K562 (cell line): Measurements from ENCODE around the gene SARS2. TPM values are rescaled to one million over a fixed set of nuclear protein-coding genes. Genes with fewer than 3 reads are reported as not detected.

Experiments used
- ATAC-seq: fragments of 200-7000 bp; cut with Tn5 transposase; 3 replicates; pipeline ENCODE4 v1.9.1; 2020; ENCODE audit warnings: moderate library complexity
- BruUV-seq: library from RNA; stranded (reverse); fragments of 400-500 nt; replicated peaks from 2 replicates; lab custom pipeline; 2021; lab: Mats Ljungman, UMichigan
- CTCF ChIA-PET: fragments of 300-600 bp; formaldehyde crosslinking; extraction: SDS; loops from one replicate; lab custom pipeline; 2021; ENCODE audit warnings: low intra/inter-chr PET ratio; lab: Yijun Ruan, JAX
- POLR2A ChIA-PET: fragments of 300-600, 350-650 bp; sonication (Branson Sonifier 250); formaldehyde crosslinking; extraction: SDS; loops from one replicate; lab custom pipeline; 2021; ENCODE audit warnings: antibody characterized with exemption, inconsistent platforms; lab: Yijun Ruan, JAX
- DNase-seq, 4 experiments: peaks; one replicate each; pipeline versions ENCODE4 v3.0.0 to v3.0.0-alpha.2; 2011 to 2018; ENCODE audit warnings: low spot score in 3 of 4, mixed read lengths in 3 of 4; ENCODE audit errors: extremely low read depth in 1 of 4
- FAIRE-seq: peaks from 2 replicates; lab custom pipeline; 2011; peaks lifted over from hg19 to GRCh38; lab: Jason Lieb, UNC
- H2AFZ ChIP-seq: 2 replicates; pipeline ENCODE4 v1.6.0; 2011; ENCODE audit warnings: low read depth, low read length, control low read depth, inconsistent platforms
- H3K27ac ChIP-seq: fragments of 200-600 bp; 3 replicates; pipeline ENCODE4 v1.8.0; 2011; ENCODE audit warnings: low read depth, mild to moderate bottlenecking, control low read depth, inconsistent platforms, low read length, moderate library complexity, mixed read lengths; ENCODE audit errors: extremely low read depth
- H3K27me3 ChIP-seq, 2 experiments: fragments of 300-600 bp in 1 of 2; 2 replicates in 1 of 2; 3 replicates in 1 of 2; pipeline versions ENCODE4 v1.6.0 to v1.8.0; 2011; ENCODE audit warnings: inconsistent platforms in 2 of 2, low read length in 2 of 2, mild to moderate bottlenecking in 1 of 2, mixed read lengths in 1 of 2, moderate library complexity in 1 of 2; ENCODE audit not compliant: control insufficient read depth in 2 of 2, insufficient read depth in 2 of 2
- H3K36me3 ChIP-seq: fragments of 300-600 bp; 3 replicates; pipeline ENCODE4 v1.8.0; 2011; ENCODE audit warnings: mild to moderate bottlenecking, low read length, inconsistent platforms; ENCODE audit not compliant: control insufficient read depth, insufficient read depth
- H3K4me1 ChIP-seq, 2 experiments: fragments of 200-600 bp in 1 of 2; replicated peaks in 1 of 2; 2 replicates in 1 of 2; 3 replicates in 1 of 2; pipeline versions ENCODE4 v1.5.1 to v1.8.0; 2011; ENCODE audit warnings: inconsistent platforms in 2 of 2, low read length in 2 of 2, mild to moderate bottlenecking in 1 of 2, mixed read lengths in 1 of 2, moderate library complexity in 1 of 2; ENCODE audit not compliant: control insufficient read depth in 2 of 2, insufficient read depth in 2 of 2
- H3K4me2 ChIP-seq: 2 replicates; pipeline ENCODE4 v1.6.1; 2011; ENCODE audit warnings: low read length, control low read depth, inconsistent platforms, mixed read lengths; ENCODE audit not compliant: insufficient read depth
- H3K4me3 ChIP-seq: fragments of 200-600 bp; sonication (generic), shearing (Covaris generic); 2 replicates; pipeline ENCODE4 v1.5.1; 2016; ENCODE audit warnings: control low read depth, inconsistent platforms
- H3K79me2 ChIP-seq: fragments of 200-600 bp; 3 replicates; pipeline ENCODE4 v1.8.0; 2011; ENCODE audit warnings: low read length, inconsistent platforms; ENCODE audit not compliant: control insufficient read depth, insufficient read depth
- H3K9ac ChIP-seq, 2 experiments: 2 replicates each; pipeline versions ENCODE4 v1.6.0 to v1.6.1; 2011; ENCODE audit warnings: low read depth in 2 of 2, low read length in 2 of 2, control low read depth in 1 of 2, inconsistent platforms in 1 of 2, mild to moderate bottlenecking in 1 of 2, mixed read lengths in 1 of 2; ENCODE audit not compliant: insufficient read depth in 1 of 2
- H3K9me1 ChIP-seq: one replicate; pipeline ENCODE4 v1.6.0; 2011; ENCODE audit warnings: inconsistent platforms, mild to moderate bottlenecking, low read length, moderate library complexity; ENCODE audit not compliant: control insufficient read depth, insufficient read depth
- H3K9me3 ChIP-seq: replicated peaks from 2 replicates; pipeline ENCODE4 v1.5.1; 2011; ENCODE audit warnings: low read depth, low read length, inconsistent platforms; ENCODE audit not compliant: control insufficient read depth, insufficient read depth
- H4K20me1 ChIP-seq: replicated peaks from 2 replicates; pipeline ENCODE4 v1.6.1; 2011; ENCODE audit warnings: low read length, inconsistent platforms, mixed read lengths; ENCODE audit not compliant: control insufficient read depth, insufficient read depth
- ADNP ChIP-seq: fragments of 200-800 bp; sonication (Bioruptor generic); IDR thresholded peaks from 2 replicates; pipeline ENCODE4 v1.6.1; 2016; ENCODE audit warnings: missing genetic modification characterization, missing compliant biosample characterization
- ARNT ChIP-seq, 2 experiments: fragments of 450-650 bp; IDR thresholded peaks; 2 replicates each; pipeline ENCODE4 v1.6.1; 2016; ENCODE audit warnings: mild to moderate bottlenecking in 1 of 2
- BRD4 ChIP-seq: fragments of 200-600 bp; sonication (generic); IDR thresholded peaks from 2 replicates; pipeline ENCODE4 v1.6.1; 2017; ENCODE audit warnings: inconsistent platforms
- CHCHD3 ChIP-seq: fragments of 250-450 bp; sonication (Bioruptor Pico); IDR thresholded peaks from 2 replicates; pipeline ENCODE4 v2.1.2; 2022; ENCODE audit warnings: mild to moderate bottlenecking
- NCOA1 ChIP-seq: fragments of 450-650 bp; IDR thresholded peaks from 2 replicates; pipeline ENCODE4 v1.6.1; 2016; ENCODE audit warnings: low read depth
- NFRKB ChIP-seq: fragments of 450-650 bp; IDR thresholded peaks from 2 replicates; pipeline ENCODE4 v1.6.1; 2016; ENCODE audit warnings: low read depth
- RFX7 ChIP-seq: fragments of 250-450 bp; sonication (Bioruptor Pico); IDR thresholded peaks from 2 replicates; pipeline ENCODE4 v1.5.1; 2021; ENCODE audit warnings: mild to moderate bottlenecking
- RNF2 ChIP-seq: sonication (generic); IDR thresholded peaks from 2 replicates; pipeline ENCODE4 v1.6.1; 2016
- RUNX1 ChIP-seq: sonication (generic); IDR thresholded peaks from 2 replicates; pipeline ENCODE4 v1.6.1; 2016; ENCODE audit warnings: antibody characterized with exemption, low read depth
- SFPQ ChIP-seq: fragments of 200-400 bp; formaldehyde crosslinking; IDR thresholded peaks from 2 replicates; pipeline ENCODE4 v1.6.1; 2017; ENCODE audit warnings: mild to moderate bottlenecking, low read depth, low read length, moderate library complexity
- SIRT6 ChIP-seq: IDR thresholded peaks from one replicate; pipeline ENCODE4 v1.6.1; 2012; ENCODE audit warnings: low read depth, mild to moderate bottlenecking, control low read depth, inconsistent platforms, low read length, moderate library complexity
- TGIF2 ChIP-seq: sonication (generic); formaldehyde crosslinking; IDR thresholded peaks from 2 replicates; pipeline ENCODE4 v1.8.1; 2022; ENCODE audit warnings: mild to moderate bottlenecking, missing genetic modification reagents, moderate library complexity
- U2AF2 ChIP-seq: fragments of 200-400 bp; formaldehyde crosslinking; optimal IDR thresholded peaks from 2 replicates; pipeline ENCODE3; 2017; ENCODE audit warnings: low read depth, mild to moderate bottlenecking, low read length
- XRCC5 ChIP-seq: fragments of 200-400 bp; formaldehyde crosslinking; IDR thresholded peaks from 2 replicates; pipeline ENCODE4 v1.6.1; 2017; ENCODE audit warnings: low read depth, mild to moderate bottlenecking, low read length
- ZHX1 ChIP-seq: fragments of 150-350 bp; conservative IDR thresholded peaks from 2 replicates; pipeline ENCODE4 v1.6.1; 2014; ENCODE audit warnings: low read length
- ZNF274 ChIP-seq: IDR thresholded peaks from 2 replicates; pipeline ENCODE4 v1.6.1; 2011; ENCODE audit warnings: low read depth, mild to moderate bottlenecking, low read length, moderate library complexity, borderline replicate concordance
- WGBS: fragments of 100-300 bp; shearing (Covaris generic); methylation state at CpG from one replicate; pipeline ENCODE4 v1.1.6; 2016; ENCODE audit warnings: low coverage, mixed read lengths; ENCODE audit not compliant: insufficient coverage; ENCODE audit errors: missing lambda C conversion rate; 5-methylcytosine and 5-hydroxymethylcytosine counted together
- in situ Hi-C: fragments of 300-500 bp; cut with MboI; formaldehyde crosslinking; loops from 4 replicates; pipeline ENCODE4 v1.15.0; 2018; ENCODE audit warnings: inconsistent platforms, mixed read lengths
- intact Hi-C: fragments of 100-400 bp; cut with micrococcal nuclease; formaldehyde crosslinking; loops from 2 replicates; pipeline ENCODE4 v1.14.2; 2022
- polyA plus RNA-seq, 8 experiments: library from polyadenylated mRNA; depleted of rRNA in 4 of 8; stranded (reverse) in 5 of 8; unstranded in 3 of 8; fragments of >200 nt; fragmentation: Nextera tagmentation in 2 of 8; fragmentation: Illumina TruSeq in 1 of 8; extraction: Ambion mirVana in 2 of 8; extraction: Trizol in 1 of 8; gene quantifications; 2 replicates each; pipeline versions ENCODE4 v1.2.1 to v1.2.3, GENCODE V29; 2011 to 2014; ENCODE audit warnings: inconsistent platforms in 1 of 8, missing spikeins in 1 of 8
- total RNA-seq, 7 experiments: library from RNA; depleted of rRNA in 6 of 7; stranded (reverse); fragments of >200 nt in 6 of 7; fragmentation: Illumina TruSeq in 2 of 7; extraction: Trizol in 2 of 7; gene quantifications; 2 replicates each; pipeline versions ENCODE4 v1.2.1 to v1.2.3, GENCODE V29; 2011 to 2021; ENCODE audit warnings: low replicate concordance in 1 of 7

Gene SARS2
- total and polyA plus RNA-seq, 9 of the 15 experiments (the other 6 are each of a cell fraction or from before 2014, with no cell fraction given) = 3.1 to 59.1 (median 31.7) TPM

GRCh38 chr19:38893341-38893771, 37.2 kb downstream of the SARS2 start:
- CTCF ChIA-PET = interaction anchor here (0.6 kb wide), 1 partner anchor 28 kb away, joined by 3 read pairs; no protein-coding TSS in a partner anchor
- no peaks in the 10 kb centered on the region for H4K20me1 ChIP-seq
- 94% methylated on average over 12 of the region's 14 CpGs for WGBS
- H3K27me3 ChIP-seq = no peaks in the 10 kb centered on the region
- H3K79me2 ChIP-seq = peaks cover 3% of the 10 kb centered on the region; the same call in 2 of the 3 replicates
- peaks cover 19% of the 10 kb centered on the region; the same call in 1 of the 3 replicates for H3K36me3 ChIP-seq
- H3K4me2 ChIP-seq = no peak overlapping the region
- no TSS peak for BruUV-seq
- ATAC-seq = no peak
- no peaks in the 10 kb centered on the region for H3K9me1 ChIP-seq
- no peak overlapping the region for H3K27ac ChIP-seq
- TF ChIP-seq RUNX1 = no peak
- TF ChIP-seq RNF2 = no peak
- no peak for TF ChIP-seq SFPQ
- no peak for TF ChIP-seq ADNP (tag)
- TF ChIP-seq U2AF2 = no peak
- no peak for TF ChIP-seq NCOA1
- TF ChIP-seq RFX7 (CRISPR knock-in tag) = no peak
- no peak for TF ChIP-seq SIRT6
- no peak for TF ChIP-seq BRD4
- no peak for TF ChIP-seq NFRKB
- TF ChIP-seq ARNT (IDR thresholded peaks at IDR 0.05) = no peak
- no peak for TF ChIP-seq XRCC5
- no peak for TF ChIP-seq CHCHD3 (CRISPR knock-in tag)
- TF ChIP-seq TGIF2 = no peak
- no peak for TF ChIP-seq ZNF274
- no peak for TF ChIP-seq ZHX1
- TF ChIP-seq, all 486 proteins: peak for 0
- DNase-seq (no peak), FAIRE-seq (no peak)
- H3K4me3 ChIP-seq = no peak overlapping the region
- H3K9ac ChIP-seq = peak overlapping the region in 1 of 2 experiments; percentile 43; a peak in 1 of 4 replicates
- H3K9me3 ChIP-seq = no peaks in the 10 kb centered on the region
- POLR2A ChIA-PET = interaction anchor here (0.7 to 1.0 kb wide), 2 partner anchors 11 to 16 kb away, joined by 3 to 4 read pairs; no protein-coding TSS in a partner anchor
- intact Hi-C loops = no loop called here
- in situ Hi-C loops = no loop called here
- no peak overlapping the region for H2AFZ ChIP-seq
- peaks cover 5 to 26% of the 10 kb centered on the region in 2 experiments for H3K4me1 ChIP-seq
